CD14-positive monocyte (primary cell): ENCODE results near the gene STX4. TPM values are rescaled to one million over a fixed set of nuclear protein-coding genes. Genes with fewer than 3 reads are reported as not detected.

Experiments used
- DNase-seq, 3 donors: peaks; one replicate each; pipeline ENCODE4 v3.0.0-alpha.2; 2011 to 2022
- H2AFZ ChIP-seq: 2 replicates; pipeline ENCODE4 v1.6.0; 2012; ENCODE audit warnings: mild to moderate bottlenecking, low read depth, low read length, inconsistent platforms; ENCODE audit not compliant: insufficient read depth, poor library complexity, severe bottlenecking
- H3K27ac ChIP-seq, 2 donors: 1 replicate in 1 of 2; 2 replicates in 1 of 2; pipeline ENCODE4 v1.5.1; 2012 to 2013; ENCODE audit warnings: low read length in 2 of 2, control low read depth in 1 of 2, inconsistent platforms in 1 of 2, low read depth in 1 of 2, mild to moderate bottlenecking in 1 of 2
- H3K27me3 ChIP-seq, 2 donors: one replicate each; pipeline versions ENCODE4 v1.6.0 to v1.6.1; 2011 to 2013; ENCODE audit warnings: low read length in 2 of 2; ENCODE audit not compliant: control insufficient read depth in 2 of 2, insufficient read depth in 2 of 2
- H3K36me3 ChIP-seq, 2 donors: replicated peaks in 1 of 2; 1 replicate in 1 of 2; 2 replicates in 1 of 2; pipeline versions ENCODE4 v1.5.1 to v1.6.1; 2012 to 2013; ENCODE audit warnings: low read length in 2 of 2, control low read depth in 1 of 2, inconsistent platforms in 1 of 2, mild to moderate bottlenecking in 1 of 2; ENCODE audit not compliant: insufficient read depth in 2 of 2, control insufficient read depth in 1 of 2
- H3K4me1 ChIP-seq, 2 donors: 1 replicate in 1 of 2; 2 replicates in 1 of 2; pipeline versions ENCODE4 v1.5.1 to v1.6.1; 2012 to 2013; ENCODE audit warnings: low read length in 2 of 2, control low read depth in 1 of 2, inconsistent platforms in 1 of 2, mild to moderate bottlenecking in 1 of 2, moderate library complexity in 1 of 2; ENCODE audit not compliant: insufficient read depth in 2 of 2, control insufficient read depth in 1 of 2
- H3K4me2 ChIP-seq: replicated peaks from 2 replicates; pipeline ENCODE3; 2012; ENCODE audit warnings: low read length, moderate library complexity, mild to moderate bottlenecking; ENCODE audit not compliant: poor library complexity, severe bottlenecking; ENCODE audit errors: extremely low read depth
- H3K4me3 ChIP-seq, 3 experiments: fragments of 200-600 bp in 1 of 3; sonication (generic) in 1 of 3; replicated peaks in 1 of 3; 1 replicate in 2 of 3; 2 replicates in 1 of 3; pipeline ENCODE4 v1.5.1; 2011 to 2013; ENCODE audit warnings: low read length in 3 of 3, mild to moderate bottlenecking in 3 of 3, control low read depth in 2 of 3, low read depth in 2 of 3, inconsistent platforms in 1 of 3, moderate library complexity in 1 of 3
- H3K79me2 ChIP-seq: 2 replicates; pipeline ENCODE4 v1.6.0; 2012; ENCODE audit warnings: mild to moderate bottlenecking, control low read depth, inconsistent platforms, low read length, moderate library complexity; ENCODE audit not compliant: insufficient read depth
- H3K9ac ChIP-seq: 2 replicates; pipeline ENCODE4 v1.6.0; 2017; ENCODE audit warnings: low read length, mild to moderate bottlenecking; ENCODE audit not compliant: insufficient read depth, poor library complexity, severe bottlenecking
- H3K9me3 ChIP-seq, 2 donors: replicated peaks in 1 of 2; 1 replicate in 1 of 2; 2 replicates in 1 of 2; pipeline versions ENCODE4 v1.5.1 to v1.6.1; 2012 to 2013; ENCODE audit warnings: low read length in 2 of 2, control low read depth in 1 of 2; ENCODE audit not compliant: control insufficient read depth in 1 of 2, insufficient read depth in 1 of 2
- H4K20me1 ChIP-seq: 2 replicates; pipeline ENCODE4 v1.6.0; 2012; ENCODE audit warnings: mild to moderate bottlenecking, low read length, control low read depth, moderate library complexity; ENCODE audit not compliant: insufficient read depth
- H3K27ac Mint-ChIP-seq, 7 donors: one replicate each; pipeline ENCODE4 v1.8.0; 2020; ENCODE audit warnings: mild to moderate bottlenecking in 7 of 7, mixed read lengths in 7 of 7, moderate library complexity in 6 of 7, inconsistent platforms in 2 of 7
- H3K27me3 Mint-ChIP-seq, 3 donors: one replicate each; pipeline ENCODE4 v1.8.0; 2021 to 2022; ENCODE audit warnings: low read depth in 3 of 3, mild to moderate bottlenecking in 3 of 3, mixed read lengths in 3 of 3, moderate library complexity in 3 of 3, inconsistent platforms in 1 of 3
- H3K36me3 Mint-ChIP-seq, 2 donors: one replicate each; pipeline ENCODE4 v1.8.0; 2020; ENCODE audit warnings: mixed read lengths in 2 of 2, inconsistent platforms in 1 of 2, mild to moderate bottlenecking in 1 of 2
- H3K4me1 Mint-ChIP-seq: one replicate; pipeline ENCODE4 v1.8.0; 2020; ENCODE audit warnings: mild to moderate bottlenecking, mixed read lengths
- H3K4me3 Mint-ChIP-seq, 2 donors: one replicate each; pipeline ENCODE4 v1.8.0; 2020; ENCODE audit warnings: mild to moderate bottlenecking in 2 of 2, mixed read lengths in 2 of 2, moderate library complexity in 1 of 2
- H3K9me3 Mint-ChIP-seq, 7 donors: one replicate each; pipeline ENCODE4 v1.8.0; 2020 to 2022; ENCODE audit warnings: mixed read lengths in 7 of 7, mild to moderate bottlenecking in 6 of 7, moderate library complexity in 6 of 7, inconsistent platforms in 2 of 7
- WGBS: methylation state at CpG from one replicate; pipeline ENCODE4 v1.1.5; 2013; ENCODE audit warnings: missing lambda C conversion rate; ENCODE audit not compliant: insufficient coverage; 5-methylcytosine and 5-hydroxymethylcytosine counted together
- intact Hi-C, 2 donors: fragments of 100-400 bp; cut with micrococcal nuclease; formaldehyde crosslinking; loops; one replicate each; pipeline versions ENCODE4 v1.15.0 to v1.15.1; 2023
- polyA plus RNA-seq, 3 donors: library from polyadenylated mRNA; depleted of rRNA in 1 of 3; unstranded in 2 of 3; stranded (reverse) in 1 of 3; fragments of 300-500 nt in 2 of 3; fragments of >200 nt in 1 of 3; fragmentation: Illumina TruSeq in 2 of 3; gene quantifications; 1 replicate in 2 of 3; 2 replicates in 1 of 3; pipeline ENCODE4 v1.2.3, GENCODE V29; 2012 to 2021
- TF ChIP-seq, protein P1 (sequence below): fragments of 200-600 bp; IDR thresholded peaks from one replicate; pipeline ENCODE4 v1.8.0; 2022; ENCODE audit warnings: antibody characterized with exemption, mild to moderate bottlenecking

STX4 gene
- polyA plus RNA-seq, 3 donors = 18.6 to 186 (median 21.8) TPM

DNA sequence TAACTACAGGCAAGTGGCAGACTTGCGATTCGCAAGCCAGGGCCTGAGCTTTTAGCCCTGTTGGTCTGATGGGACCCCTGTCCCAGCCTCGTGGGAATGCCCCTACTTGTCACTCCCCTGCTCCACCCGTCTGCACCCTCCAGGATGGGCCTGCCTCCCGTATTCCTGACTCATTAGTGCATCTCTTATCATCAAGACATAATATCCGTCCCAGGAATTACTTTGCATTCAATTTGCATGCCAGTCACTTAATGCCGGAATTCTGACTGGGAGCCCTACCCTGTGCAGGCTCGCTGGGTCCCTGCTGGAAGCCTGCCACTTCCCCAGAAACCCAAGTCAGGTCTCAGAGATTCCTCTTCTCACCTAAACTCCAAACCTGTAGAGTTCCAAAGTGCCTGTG is 52.1 kb downstream of the STX4 start:
- no peaks in the 10 kb centered on the region for H3K9me3 Mint-ChIP-seq
- 97% methylated on average over 8 of the region's 8 CpGs for WGBS
- peaks cover 0 to 3% (median 3%) of the 10 kb centered on the region in 3 donors for H3K27me3 Mint-ChIP-seq
- no peak for DNase-seq
- peak overlapping the region in 3 of 7 donors; percentile 27 to 63 (median 41) for H3K27ac Mint-ChIP-seq
- no peak overlapping the region for H3K4me2 ChIP-seq
- intact Hi-C loops = no loop called here
- no peak overlapping the region for H3K9ac ChIP-seq
- no peak overlapping the region for H3K4me3 Mint-ChIP-seq
- peaks cover 0 to 10% of the 10 kb centered on the region in 2 donors for H3K4me1 ChIP-seq
- peaks cover 47% of the 10 kb centered on the region for H4K20me1 ChIP-seq
- H3K9me3 ChIP-seq = no peaks in the 10 kb centered on the region
- TF ChIP-seq, protein P1, sequence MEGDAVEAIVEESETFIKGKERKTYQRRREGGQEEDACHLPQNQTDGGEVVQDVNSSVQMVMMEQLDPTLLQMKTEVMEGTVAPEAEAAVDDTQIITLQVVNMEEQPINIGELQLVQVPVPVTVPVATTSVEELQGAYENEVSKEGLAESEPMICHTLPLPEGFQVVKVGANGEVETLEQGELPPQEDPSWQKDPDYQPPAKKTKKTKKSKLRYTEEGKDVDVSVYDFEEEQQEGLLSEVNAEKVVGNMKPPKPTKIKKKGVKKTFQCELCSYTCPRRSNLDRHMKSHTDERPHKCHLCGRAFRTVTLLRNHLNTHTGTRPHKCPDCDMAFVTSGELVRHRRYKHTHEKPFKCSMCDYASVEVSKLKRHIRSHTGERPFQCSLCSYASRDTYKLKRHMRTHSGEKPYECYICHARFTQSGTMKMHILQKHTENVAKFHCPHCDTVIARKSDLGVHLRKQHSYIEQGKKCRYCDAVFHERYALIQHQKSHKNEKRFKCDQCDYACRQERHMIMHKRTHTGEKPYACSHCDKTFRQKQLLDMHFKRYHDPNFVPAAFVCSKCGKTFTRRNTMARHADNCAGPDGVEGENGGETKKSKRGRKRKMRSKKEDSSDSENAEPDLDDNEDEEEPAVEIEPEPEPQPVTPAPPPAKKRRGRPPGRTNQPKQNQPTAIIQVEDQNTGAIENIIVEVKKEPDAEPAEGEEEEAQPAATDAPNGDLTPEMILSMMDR = no peak
- H3K4me1 Mint-ChIP-seq = peaks cover 12% of the 10 kb centered on the region
- H3K27ac ChIP-seq = no peak overlapping the region
- H3K27me3 ChIP-seq = no peaks in the 10 kb centered on the region
- H3K36me3 Mint-ChIP-seq = peaks cover 36 to 60% of the 10 kb centered on the region in 2 donors
- H3K4me3 ChIP-seq = no peak overlapping the region
- peaks cover 21% of the 10 kb centered on the region for H3K79me2 ChIP-seq
- H3K36me3 ChIP-seq = peaks cover 36 to 85% of the 10 kb centered on the region in 2 donors
- no peak overlapping the region for H2AFZ ChIP-seq

DNA sequence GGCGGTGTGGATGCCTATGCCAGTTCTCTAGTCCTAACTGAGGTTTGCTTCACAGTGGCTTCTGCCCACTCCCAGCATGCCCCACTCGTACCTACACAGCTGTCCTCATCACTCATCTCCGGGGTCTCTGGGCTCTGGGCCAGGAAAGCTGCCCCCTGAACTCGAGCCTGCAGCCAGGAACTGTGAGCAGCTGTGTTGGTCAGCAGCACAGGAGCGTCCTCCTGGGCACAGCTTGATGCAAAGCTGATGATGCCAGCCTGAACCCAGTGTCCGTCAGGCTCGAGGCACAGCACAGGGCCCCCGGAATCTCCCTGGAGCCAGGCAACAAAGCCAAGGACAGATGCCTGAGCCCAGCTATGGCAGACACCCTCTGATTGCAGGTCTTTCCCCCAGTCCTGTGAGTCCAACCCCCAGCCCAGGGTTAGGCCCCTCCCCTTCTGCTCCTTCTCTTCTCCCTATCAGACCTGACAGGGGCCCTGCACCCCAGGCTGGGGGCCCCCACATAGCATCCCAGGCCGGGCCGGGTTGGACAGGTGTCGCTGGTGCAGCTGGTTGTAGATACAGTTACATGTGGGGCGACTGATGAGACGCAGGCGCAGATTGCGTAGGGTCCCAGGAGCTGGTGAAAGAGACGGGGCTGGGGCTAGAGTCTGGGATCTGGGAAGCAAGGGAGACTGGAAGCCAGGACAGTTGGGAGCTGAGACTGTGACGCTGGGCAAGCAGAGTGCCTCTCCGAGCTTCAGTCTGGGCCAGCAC is 52.7 kb downstream of the STX4 start:
- Histone ChIP-seq H3K27ac (no peak overlapping the region), H3K4me2 (no peak overlapping the region), H3K4me3 (no peak overlapping the region), H3K9ac (no peak overlapping the region), H3K4me1 (peaks cover 0 to 10% of the 10 kb centered on the region in 2 donors), H3K27me3 (no peaks in the 10 kb centered on the region), H3K79me2 (peaks cover 18% of the 10 kb centered on the region), H4K20me1 (peaks cover 40% of the 10 kb centered on the region), H3K36me3 (peaks cover 36 to 85% of the 10 kb centered on the region in 2 donors), H2AFZ (no peak overlapping the region), H3K9me3 (no peaks in the 10 kb centered on the region)
- no peak for DNase-seq
- no peak overlapping the region for H3K4me3 Mint-ChIP-seq
- peaks cover 10% of the 10 kb centered on the region for H3K4me1 Mint-ChIP-seq
- intact Hi-C loops = no loop called here
- WGBS = 95% methylated on average over 12 of the region's 18 CpGs
- peaks cover 36 to 60% of the 10 kb centered on the region in 2 donors for H3K36me3 Mint-ChIP-seq
- no peaks in the 10 kb centered on the region for H3K9me3 Mint-ChIP-seq
- H3K27ac Mint-ChIP-seq = peak overlapping the region in 2 of 7 donors; percentile 46 to 57
- TF ChIP-seq, protein P1 = no peak
- H3K27me3 Mint-ChIP-seq = peaks cover 0 to 3% (median 3%) of the 10 kb centered on the region in 3 donors
